ENCODE measurements around the gene OSBPL6.
A peak's percentile ranks its signal among the peaks of the same experiment; 100 is the strongest.
"Not testable (repeated sequence)": the region's sequence is repeated elsewhere in the genome, so short reads cannot be mapped to it uniquely, and the experiment has no call there.

The OSBPL6 gene

GRCh38 chr2:178193823-178194599 is at the start of gene OSBPL6:
TSS of gene OSBPL6 (plus strand) at chr2:178194512. CDS start at chr2:178306185, 111,673 bp downstream.
- peak; percentile 92 for DNase-seq (ENCODE audit: low spot score)

GRCh38 chr2:178152033-178152432 is 42.3 kb upstream of the OSBPL6 start:
- DNase-seq (ENCODE audit: low spot score) = peak; percentile 9

- no peak for DNase-seq (ENCODE audit: low spot score)
These were observed 41.8 kb upstream of the OSBPL6 start for GRCh38 chr2:178152542-178152941.

GRCh38 chr2:178152977-178153376 is 41.3 kb upstream of the OSBPL6 start:
- no peak for DNase-seq (ENCODE audit: low spot score)

GRCh38 chr2:178153878-178154277 is 40.4 kb upstream of the OSBPL6 start:
- DNase-seq (ENCODE audit: low spot score) = not testable (repeated sequence)

GRCh38 chr2:178155524-178155923 is 38.8 kb upstream of the OSBPL6 start:
- no peak for DNase-seq (ENCODE audit: low spot score)

GRCh38 chr2:178157574-178157973 is 36.7 kb upstream of the OSBPL6 start:
- no peak for DNase-seq (ENCODE audit: low spot score)

GRCh38 chr2:178159966-178160365 is 34.3 kb upstream of the OSBPL6 start:
- DNase-seq (ENCODE audit: low spot score) = no peak

GRCh38 chr2:178160601-178161000 is 33.7 kb upstream of the OSBPL6 start:
- no peak for DNase-seq (ENCODE audit: low spot score)

- DNase-seq (ENCODE audit: low spot score) = peak; percentile 10
These were observed 30.9 kb upstream of the OSBPL6 start for GRCh38 chr2:178163395-178163794.

- DNase-seq (ENCODE audit: low spot score) = no peak
These were observed 30.4 kb upstream of the OSBPL6 start for GRCh38 chr2:178163911-178164310.

- DNase-seq (ENCODE audit: low spot score) = no peak
These were observed 20.7 kb upstream of the OSBPL6 start for GRCh38 chr2:178173657-178174056.

GRCh38 chr2:178177066-178177679 is 17.1 kb upstream of the OSBPL6 start:
- DNase-seq (ENCODE audit: low spot score) = peak; percentile 72

- not testable (repeated sequence) for DNase-seq (ENCODE audit: low spot score)
These were observed 13.7 kb upstream of the OSBPL6 start for GRCh38 chr2:178180648-178181047.

GRCh38 chr2:178187861-178188260 is 6.5 kb upstream of the OSBPL6 start:
- DNase-seq (ENCODE audit: low spot score) = no peak

- no peak for DNase-seq (ENCODE audit: low spot score)
These were observed 5.8 kb upstream of the OSBPL6 start for GRCh38 chr2:178188466-178188865.

GRCh38 chr2:178191004-178191508 is 3.3 kb upstream of the OSBPL6 start:
- DNase-seq (ENCODE audit: low spot score) = no peak

- no peak for DNase-seq (ENCODE audit: low spot score)
These were observed 2.8 kb upstream of the OSBPL6 start for GRCh38 chr2:178191511-178191910.

GRCh38 chr2:178193496-178193822 is 853 bp upstream of the OSBPL6 start:
- no peak for DNase-seq (ENCODE audit: low spot score)

GRCh38 chr2:178194600-178195389 is 483 bp downstream of the OSBPL6 start:
- peak; percentile 64 for DNase-seq (ENCODE audit: low spot score)

GRCh38 chr2:178195390-178196166 is 1.3 kb downstream of the OSBPL6 start:
- DNase-seq (ENCODE audit: low spot score) = no peak

GRCh38 chr2:178197791-178198190 is 3.5 kb downstream of the OSBPL6 start:
- DNase-seq (ENCODE audit: low spot score) = no peak

Data from AG08395 (cell line).